Activated CD4-positive, alpha-beta T cell treated with anti-CD3 and anti-CD28 coated beads for 48 hours (primary cell): ENCODE data around the gene MLPH.

ENCODE experiments used
- DNase-seq: peaks from one replicate; pipeline ENCODE4 v3.0.0-alpha.2; 2020

Gene MLPH

DNA sequence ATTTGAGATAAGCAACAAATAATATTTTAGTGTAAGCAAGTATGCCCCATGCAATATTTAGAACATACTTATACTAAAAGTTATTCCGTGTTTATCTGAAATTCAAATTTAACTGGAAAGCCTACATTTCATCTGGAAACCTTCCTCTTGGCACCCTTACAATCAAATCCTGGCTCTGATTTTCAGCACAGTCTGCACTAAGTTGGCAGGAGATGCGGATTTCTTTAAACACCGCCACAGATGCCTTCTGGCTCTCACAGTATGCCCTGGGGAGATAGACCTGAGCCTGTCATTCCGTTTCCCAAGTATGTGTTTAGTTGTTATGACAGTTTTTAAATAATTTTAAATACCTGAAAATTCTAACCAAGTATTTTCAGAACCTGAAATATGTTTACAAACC is 7.3 kb upstream of the MLPH start:
- no peak for DNase-seq

DNA sequence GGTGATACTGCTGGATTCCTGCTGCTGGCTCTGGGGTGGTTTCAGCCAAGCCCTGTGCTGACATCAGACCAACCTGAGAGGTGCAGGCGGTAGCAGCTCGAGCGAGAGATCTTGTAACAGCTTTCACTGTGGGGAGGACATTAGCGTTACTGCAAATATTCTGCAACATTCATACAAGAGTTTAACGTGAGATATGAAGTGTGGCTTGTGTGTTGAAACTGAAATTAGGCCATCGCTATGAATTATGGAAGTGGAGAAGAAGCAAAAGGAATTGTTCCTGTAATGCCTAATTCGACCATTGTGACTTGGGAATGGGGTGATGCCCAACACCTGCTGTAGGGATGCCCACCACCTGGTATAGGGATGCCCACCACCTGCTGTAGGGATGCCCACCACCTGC is 6.5 kb upstream of the MLPH start:
- no peak for DNase-seq

DNA sequence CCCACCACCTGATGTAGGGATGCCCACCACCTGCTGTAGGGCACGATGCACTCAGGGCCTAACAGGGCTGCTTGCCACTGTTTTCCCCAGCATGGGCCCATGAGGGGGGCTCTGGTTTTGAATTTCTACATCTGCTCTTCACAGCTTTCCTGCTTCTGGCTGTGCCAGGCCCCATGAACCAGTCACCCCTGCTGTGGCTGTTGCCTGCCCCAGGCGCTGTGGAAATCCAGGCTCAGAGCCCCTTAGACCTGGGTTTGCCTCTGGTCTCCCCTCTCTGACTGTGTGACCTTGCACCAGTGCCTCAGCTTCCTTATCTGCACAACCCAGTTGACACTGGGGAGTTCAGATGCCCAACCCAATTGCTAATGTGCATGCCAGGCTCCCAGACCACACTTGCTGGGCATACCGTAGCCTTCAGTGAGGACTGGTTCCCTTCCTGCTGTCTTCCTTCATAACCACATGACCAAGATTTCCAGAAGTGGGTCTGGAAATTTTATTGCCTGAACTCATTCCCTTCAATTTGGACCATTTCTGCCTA is 6.0 kb upstream of the MLPH start:
- no peak for DNase-seq

DNA sequence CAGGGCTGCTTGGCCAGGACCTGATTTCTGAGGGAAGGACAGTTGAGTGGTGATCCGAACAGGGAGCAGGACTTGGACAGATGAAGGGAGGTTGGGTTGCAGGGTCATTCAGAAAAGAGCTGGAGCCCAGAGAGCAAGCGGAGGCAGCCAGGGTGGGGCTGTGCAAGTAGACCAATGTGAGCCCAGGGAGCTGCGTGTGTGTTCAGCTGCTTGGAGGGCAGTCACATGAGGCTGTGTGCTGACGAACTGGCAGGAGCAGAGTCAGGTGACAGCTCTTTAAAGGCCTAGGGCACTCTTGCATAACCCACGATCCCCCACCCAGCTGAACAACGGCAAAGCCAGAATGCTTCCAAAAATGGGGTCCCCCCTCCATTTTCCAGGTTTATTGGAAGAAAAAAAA is 4.6 kb upstream of the MLPH start:
- DNase-seq = no peak

DNA sequence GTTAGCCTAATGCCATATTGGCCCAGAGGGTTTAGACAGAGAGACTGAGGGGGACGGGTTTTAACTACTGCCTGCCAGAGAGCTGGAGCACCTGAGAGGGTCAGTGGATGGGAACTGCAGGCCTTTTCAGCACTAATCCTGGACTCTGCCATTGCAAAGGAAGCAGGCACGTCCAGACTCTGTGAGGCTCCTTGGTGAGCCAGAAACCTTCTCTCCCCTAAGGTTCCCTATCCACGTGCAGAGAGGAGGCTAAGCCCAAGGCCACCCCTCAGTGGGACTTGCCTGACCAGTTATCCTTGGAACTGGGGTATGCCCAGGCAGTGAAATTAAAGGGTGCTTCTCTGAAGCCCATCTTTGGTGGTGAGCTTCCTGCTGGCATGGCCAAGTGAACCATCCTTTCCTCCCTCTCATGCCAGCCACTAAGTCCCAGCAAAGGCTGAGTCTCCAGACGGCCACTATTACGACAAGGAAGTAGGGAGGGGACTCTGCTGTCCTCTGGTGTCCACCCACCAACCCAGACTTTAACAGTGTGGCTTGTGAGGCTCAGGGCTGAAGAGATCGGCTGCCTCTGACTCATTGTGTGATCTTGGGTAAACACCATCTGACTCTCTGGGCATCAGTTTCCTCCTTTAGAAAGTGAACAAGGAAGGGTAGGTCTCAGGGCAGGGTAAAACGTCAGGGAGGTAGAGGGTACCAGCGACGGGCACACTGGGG is 3.9 kb upstream of the MLPH start:
- DNase-seq = no peak

DNA sequence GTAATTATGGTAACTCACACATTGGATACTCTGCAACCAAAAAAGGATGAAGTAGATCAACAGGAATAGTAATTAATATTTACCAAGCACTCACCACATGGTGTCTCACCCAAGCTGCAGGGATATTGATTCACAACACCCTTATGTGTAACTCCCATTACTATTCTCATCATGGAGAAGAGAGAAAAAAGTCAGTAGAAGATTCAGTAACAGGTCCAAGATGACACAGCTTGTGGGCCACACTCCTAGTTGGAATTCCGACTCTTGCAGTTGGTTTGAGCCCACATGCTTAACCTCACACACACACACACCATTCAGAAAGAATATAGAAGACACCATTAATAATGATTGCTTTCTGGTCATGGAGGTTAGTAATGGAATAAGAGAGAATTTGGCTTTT is 1.7 kb upstream of the MLPH start:
- no peak for DNase-seq

DNA sequence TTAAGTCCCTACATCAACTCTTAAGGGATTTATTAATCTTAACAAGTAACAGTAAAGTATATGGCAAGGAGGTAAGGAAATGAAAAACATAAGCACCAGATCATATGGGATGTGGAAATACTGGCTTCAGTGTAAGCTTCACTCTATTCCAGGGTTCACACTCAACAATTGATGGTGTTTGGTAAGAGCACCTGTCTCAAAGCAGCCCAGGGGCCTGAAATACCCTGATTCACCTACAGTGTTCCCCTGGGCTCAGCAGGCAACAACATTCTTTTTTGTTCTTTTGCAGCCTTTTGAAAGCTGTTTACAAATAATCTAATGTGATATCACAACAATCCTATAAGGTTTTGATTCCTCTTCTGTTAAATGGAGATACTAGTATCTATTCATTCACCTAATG is 1.2 kb upstream of the MLPH start:
- DNase-seq = no peak

DNA sequence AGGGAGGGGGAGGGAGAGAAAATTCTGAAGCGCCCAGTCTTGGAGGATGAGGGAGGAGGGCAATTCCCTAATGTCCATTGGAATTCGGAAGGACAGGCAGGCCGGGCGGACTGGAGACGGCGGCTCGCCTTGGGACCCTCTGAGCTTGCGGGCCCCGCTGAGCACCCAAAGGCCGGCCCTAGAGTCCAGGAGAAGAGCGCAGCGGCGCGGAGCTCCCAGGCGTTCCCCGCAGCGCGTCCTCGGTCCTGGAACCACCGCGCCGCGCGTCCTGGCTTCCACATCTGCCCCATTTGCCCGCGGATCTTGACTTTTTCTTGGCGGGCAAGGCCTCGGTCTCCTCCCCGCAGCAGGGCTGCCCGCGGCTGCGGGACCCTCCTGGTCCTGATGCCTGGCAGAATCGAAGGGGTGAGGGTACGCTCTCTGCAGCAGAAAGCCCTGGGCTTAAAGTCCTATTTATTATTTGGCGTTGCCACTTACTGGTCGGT is 675 bp upstream of the MLPH start:
- no peak for DNase-seq

DNA sequence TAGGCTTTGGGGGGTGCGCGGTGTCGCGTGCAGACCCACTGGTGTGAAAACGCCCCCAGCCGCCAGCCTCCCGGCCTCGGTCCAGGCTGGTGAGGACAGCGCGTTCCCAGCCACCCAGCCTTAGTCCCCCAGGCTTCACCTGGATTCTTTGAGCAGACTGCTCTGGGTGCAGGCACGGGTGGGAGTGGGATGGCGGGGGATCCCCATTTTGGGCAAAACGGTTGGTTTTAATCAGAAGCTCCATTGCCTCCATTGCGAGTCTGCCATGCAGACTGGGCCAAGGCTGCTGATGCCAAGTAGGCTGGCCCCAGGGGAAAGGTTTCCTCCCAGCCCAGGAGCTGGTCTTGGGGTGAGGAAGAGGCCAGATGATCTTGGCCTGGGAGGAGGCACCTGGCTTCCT is 445 bp downstream of the MLPH start:
- no peak for DNase-seq

DNA sequence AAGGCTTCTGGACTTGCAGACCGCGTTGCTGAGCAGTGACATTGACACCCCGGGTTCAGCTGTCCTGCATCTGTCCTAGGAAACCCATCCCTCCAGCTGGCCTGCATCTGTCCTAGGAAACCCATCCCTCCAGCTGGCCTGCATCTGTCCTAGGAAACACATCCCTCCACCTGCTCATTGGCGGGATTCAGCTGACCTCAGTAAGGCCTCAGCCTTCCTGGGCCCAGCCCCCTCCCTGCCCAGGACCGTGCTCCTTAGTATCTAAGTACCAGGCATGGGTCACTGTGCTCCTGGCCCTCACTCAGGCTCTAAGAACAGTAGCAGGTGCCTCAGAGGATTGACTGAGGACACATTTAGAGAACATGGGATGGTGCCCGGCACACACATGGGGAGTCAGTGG is 1.2 kb downstream of the MLPH start:
- no peak for DNase-seq

DNA sequence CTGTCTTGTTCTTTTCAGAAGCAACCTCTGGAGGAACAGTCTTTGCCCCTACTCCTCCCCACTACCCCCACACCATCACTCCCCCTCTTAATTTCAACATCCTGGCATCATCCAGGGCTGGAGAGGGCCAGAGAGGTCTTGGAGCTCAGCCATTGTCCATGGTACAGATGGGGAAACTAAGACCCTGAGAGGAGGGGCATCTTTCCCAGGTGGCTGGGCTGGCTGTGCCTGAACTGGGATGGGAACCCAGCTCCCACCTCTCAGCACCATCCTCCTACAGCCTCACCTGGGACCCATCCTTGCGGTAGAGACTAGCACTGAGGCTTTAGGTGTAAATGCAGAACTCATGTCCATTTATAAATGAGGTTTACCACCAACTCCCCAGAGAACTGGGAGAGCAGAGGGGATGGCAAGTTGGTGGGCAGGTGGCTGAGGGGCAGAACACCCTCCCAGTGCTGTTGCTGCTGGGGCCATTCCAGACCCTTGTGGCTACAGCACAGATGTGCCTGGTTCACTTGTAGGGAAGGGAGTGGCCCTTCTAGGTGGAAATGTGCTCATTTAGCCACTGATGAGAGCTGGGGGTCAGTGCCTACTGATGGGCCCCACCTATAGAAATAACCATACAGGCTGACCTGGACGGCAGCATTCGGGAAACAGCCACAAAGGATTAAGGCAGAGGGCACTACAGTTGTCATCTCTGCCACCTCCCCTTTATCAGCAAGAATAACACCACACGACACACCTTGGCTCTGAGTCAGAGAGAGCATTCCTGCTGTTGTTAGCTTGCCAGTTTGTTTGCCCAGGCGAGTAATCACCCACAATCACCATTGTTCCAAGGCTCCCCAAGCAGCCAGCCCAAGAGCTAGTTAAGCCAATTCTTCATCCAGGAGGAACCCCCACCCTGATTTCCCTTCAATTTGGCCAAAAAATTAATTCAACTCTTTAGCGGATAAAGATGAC is 2.1 kb downstream of the MLPH start:
- no peak for DNase-seq

DNA sequence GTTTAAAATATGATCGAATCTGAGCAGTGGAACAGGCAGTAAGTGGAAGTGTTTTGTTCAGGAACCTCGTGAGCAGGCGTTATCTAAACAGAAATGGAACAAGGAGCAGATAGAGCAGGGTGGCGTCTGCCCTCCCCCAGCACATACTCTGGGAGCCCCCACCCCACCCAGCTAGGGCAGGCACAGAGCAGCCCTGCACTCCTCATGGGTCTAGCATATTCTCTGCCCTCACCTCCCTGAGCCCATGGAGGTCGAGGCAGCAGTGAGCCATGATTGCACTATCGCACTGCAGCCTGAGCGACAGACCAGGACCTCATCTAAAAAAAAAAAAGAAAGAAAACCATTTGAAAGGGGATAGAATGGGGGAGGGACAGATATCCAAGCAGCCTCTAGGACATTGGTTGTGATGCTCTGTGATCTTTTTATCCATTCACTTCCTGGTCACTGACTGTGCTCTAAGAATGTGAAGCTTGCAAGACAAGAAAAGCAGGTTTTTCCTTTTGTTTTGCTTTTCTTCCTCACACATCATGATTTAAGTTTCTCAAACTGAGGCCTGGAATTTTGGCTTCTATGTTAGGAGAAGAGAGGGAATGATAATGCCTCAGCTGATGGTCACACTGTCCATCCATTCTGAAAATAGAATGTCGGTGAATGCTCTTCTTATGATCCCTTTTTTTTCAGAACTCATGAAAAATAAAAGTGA is 3.1 kb downstream of the MLPH start:
- DNase-seq = no peak

DNA sequence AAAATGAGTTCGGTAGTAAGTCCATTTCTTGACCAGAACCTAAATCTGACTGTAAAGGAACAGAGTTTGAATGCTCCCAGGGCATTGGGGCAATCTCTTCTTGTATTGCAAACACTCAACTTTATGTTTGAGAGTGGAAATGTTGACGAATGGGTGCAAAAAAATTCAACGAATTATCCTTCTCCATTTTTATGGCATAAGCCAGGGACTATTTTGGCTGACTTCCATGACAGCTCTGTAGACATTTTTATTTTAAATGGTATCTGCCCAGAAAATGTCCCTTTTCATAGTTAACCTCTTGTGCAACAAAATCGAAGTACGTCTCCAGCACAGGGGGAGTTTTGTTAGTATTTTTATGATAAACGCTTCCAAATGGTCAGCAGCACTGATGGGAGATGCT is 3.7 kb downstream of the MLPH start:
- no peak for DNase-seq

DNA sequence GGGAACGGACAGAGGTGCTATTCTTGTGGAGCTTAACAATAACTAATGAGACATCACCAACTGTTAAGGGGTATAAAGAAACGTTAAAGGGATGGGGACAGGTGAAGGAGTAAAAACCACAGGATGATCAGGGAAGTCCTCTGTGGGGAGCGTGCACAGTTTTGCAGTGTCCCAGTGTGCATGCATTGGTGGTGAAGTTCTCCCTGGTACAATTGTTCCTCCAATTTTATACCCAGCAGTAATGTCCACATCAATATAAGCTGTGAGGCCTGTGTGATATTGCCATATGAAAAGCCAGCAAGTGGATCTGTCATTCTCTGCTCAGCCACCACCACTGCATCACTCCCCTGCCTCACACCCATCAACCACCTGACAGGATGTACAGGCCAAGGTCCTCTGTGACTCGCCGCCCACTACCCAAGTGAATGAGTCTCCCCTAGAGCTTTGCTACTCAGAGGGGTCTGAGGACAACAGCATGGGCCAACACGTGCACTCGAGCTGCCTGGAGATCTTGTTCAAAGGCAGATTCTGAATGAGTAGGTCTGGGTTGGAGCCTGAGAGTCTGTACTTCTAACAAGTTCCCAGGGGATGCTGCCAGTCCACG is 4.6 kb downstream of the MLPH start:
- no peak for DNase-seq

DNA sequence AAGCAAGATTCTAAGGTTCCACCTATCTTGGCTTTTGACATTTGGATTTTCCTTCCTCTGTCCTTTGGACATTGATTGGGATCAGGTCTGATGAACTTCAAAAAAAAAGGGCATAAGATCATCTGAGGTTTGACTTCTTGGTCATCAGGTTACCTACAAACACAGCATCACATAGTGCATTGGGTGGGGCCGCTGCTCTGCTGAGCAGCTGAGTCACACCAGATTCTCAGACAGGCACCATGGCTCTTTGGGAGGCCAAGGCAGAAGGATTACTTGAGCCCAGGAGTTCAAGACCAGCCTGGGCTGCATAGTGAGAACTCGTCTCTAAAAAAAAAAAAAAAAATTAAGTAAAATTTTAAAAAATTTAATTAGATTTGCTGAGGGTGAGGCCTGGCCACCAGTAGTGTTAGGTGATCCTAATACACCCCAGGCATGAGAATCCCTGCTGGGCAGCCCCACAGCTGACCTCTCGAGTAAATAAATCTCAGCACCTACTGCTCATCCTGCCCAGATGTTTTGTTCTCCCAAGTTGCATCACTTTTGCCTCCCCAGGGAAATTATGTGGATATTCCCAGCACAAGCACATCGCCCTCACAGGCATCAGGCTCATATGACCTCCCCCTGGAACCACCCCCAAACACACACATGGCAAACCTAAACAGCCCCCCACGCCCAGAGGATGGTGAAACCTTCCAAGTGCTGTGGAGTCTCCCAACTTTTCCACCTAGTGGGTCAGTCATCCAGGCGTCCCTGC is 5.3 kb downstream of the MLPH start:
- no peak for DNase-seq

DNA sequence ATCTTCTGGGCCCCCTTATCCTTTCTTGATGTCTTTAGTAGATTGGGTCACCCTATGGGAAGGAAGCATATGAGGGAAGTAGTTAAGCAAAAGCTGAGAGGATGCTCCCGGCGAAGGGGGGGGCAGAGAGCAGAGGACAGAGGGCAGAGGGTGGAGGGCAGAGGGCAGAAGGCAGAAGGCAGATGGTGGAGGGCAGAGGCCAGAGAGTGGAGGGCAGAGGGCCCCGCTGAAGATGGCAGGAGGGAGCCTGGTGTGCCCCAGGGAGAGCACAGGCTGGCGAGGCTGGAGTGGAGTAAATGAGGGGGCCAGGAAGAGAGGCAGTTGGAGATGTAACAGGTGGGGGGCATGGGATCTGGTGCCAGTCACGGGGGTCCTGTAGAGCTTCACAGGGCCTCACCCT is 7.0 kb downstream of the MLPH start:
- DNase-seq = no peak

DNA sequence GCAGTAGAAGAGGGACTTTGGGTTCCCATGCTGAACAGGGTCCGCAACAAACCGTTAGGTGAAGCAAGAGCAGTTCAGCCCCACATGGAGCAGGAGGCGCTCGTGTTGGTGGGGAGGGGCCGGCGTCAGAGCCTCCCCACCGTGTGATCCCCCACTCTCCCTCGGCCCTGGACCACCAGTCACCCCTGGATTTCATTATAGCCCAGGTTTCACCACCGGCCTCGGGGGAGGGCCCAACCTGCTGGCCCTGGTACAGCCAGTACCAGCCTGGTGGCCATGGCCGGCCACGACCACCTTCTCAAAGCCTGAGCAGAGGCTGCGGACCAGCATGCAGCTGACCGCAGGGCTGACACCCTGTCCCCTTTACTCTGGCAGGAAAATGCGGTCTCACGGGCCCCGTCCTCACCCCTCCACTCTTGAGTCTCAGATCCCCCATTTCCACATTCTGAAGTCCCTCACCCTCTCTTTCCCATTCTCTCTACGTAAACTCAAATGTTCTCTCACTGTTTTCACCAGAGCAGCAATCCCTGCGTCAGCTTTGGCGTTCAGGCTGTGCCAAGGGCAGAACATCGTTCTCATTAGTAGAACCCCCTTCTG is 8.6 kb downstream of the MLPH start:
- no peak for DNase-seq

DNA sequence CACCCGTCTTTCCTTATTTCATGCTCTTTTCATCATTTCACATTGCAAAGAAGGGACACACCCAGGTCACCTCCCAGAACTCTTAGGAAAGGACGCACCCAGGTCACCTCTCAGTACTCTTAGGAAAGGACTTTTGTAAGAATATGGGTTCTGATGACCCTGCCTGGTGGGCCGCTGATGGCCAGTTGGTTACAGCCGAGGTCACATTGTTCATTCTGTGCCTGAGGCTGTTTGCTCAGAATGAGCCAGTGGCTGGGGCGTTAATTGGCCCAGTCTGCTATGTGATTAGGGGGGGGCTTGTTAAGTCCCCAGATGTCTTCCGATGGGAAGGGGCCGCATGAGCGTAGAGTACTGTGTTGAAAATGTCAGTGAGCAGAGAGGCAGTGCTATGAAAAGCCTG is 9.4 kb downstream of the MLPH start:
- no peak for DNase-seq

DNA sequence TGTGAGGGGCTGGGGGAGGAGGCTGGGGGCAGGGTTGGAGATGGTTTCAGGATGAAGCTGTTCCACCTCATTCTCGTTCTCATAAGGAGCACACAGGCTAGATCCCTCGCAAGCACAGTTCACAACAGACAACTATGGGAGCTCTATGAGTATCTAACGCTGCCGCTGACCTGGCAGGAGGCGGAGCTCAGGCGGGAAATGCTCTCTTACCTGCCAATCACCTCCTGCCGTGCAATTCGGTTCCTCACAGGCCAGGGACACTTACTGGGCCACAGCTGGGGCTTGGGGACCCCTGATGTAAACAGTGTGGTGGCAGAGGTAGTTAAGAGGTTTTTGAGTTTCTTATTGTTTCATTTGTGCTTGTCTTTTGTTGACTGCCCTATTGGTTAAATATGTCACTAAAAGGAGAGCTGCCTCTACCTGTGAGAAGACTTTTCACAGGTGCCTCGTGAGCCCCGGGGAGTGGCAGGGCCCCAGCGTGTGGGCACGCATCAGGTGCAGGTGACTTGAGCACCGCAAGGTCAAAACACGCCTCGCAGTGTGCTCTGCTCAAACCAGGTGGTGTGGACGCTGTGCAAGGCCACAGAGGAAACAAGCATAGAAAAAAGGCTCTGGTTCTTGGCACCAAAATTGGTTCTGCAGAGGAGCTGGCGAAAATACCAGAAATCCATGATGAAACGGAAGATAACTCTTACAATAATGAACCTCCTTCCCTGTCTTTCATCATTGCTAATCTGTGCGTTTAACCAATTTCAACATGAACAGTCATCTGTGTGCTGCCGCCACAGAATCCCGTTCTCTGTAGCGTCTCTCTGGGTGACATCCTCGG is 10.2 kb downstream of the MLPH start:
- no peak for DNase-seq

DNA sequence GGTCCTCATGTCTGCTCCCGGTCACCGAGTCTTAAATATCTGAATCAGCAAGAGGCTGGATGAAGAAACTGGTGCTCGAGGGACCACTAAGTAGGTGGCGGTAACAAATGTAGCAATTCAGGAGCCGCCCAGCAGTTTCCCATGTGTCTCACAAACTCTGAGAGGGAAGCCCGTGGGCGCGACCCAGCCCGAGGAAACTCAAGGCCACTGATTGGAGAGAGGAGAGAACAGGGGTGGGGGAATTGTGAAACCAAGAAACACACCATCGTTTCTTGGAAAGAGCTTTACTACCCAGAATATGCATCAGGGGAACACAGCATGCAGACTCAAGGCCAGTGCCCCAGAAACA is 10.8 kb downstream of the MLPH start:
- DNase-seq = peak; percentile 25

DNA sequence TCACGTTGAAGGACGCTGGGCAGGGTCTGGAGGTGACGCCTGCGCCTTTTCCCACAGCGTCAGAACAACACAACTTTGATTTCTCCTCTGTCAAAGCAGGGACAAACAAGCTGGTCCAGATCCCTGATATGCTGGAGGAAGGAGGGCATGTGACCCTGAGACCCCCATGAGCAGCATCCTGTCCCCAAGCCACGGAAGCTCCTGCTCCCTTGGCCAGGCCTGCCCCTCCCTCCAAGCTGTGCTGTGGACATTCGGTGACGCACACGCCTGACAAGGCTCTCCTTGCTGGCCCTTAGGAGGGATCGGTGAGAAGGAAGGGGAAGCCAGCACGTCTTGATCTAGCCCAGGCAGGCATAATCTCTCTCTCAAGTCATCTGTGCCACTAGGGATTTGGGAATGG is 11.3 kb downstream of the MLPH start:
- no peak for DNase-seq
